Measurements from ENCODE around the gene RRP15. TPM values are rescaled to one million over a fixed set of nuclear protein-coding genes. Genes with fewer than 3 reads are reported as not detected.

Gene RRP15
- total and polyA plus RNA-seq, 9 of the 15 experiments (the other 6 are each of a cell fraction or from before 2014, with no cell fraction given), result 9.5 to 58.1 (median 29.3) TPM

DNA sequence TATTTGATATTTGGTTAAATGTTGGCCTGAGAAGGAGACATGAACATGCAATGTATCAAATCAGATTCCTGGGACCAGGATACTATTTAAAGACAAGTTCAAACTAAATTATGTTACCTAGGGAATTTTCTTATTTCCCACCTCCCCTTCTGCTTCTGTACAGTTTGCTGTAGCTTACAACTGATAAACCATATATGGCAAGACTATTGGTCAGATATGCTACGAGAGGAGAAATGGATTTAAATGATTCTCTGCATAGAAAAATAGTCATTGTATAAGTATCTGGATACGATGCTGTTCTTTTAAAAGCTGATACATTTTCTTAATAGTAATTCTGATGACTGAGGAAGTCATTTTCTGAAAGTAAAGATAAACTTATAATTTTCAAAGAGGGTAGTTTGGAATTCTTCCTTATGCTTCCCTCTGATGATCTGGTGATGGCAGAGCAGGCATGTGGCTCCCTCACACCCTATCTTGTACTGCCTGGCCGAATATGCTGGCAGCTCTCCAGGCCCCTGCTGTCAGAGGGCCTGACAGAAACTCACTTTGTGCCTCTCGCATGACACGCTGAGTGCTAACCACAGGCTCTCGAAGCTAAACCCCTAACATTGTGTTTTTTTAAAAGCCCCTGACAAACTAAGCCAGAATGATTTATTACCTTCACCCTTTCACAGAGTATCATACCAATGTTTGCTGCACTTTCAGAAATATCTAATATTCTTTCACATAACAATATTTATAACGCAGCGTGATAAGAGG, 19.4 kb downstream of the RRP15 start (continued):
- TF ChIP-seq, protein P1, sequence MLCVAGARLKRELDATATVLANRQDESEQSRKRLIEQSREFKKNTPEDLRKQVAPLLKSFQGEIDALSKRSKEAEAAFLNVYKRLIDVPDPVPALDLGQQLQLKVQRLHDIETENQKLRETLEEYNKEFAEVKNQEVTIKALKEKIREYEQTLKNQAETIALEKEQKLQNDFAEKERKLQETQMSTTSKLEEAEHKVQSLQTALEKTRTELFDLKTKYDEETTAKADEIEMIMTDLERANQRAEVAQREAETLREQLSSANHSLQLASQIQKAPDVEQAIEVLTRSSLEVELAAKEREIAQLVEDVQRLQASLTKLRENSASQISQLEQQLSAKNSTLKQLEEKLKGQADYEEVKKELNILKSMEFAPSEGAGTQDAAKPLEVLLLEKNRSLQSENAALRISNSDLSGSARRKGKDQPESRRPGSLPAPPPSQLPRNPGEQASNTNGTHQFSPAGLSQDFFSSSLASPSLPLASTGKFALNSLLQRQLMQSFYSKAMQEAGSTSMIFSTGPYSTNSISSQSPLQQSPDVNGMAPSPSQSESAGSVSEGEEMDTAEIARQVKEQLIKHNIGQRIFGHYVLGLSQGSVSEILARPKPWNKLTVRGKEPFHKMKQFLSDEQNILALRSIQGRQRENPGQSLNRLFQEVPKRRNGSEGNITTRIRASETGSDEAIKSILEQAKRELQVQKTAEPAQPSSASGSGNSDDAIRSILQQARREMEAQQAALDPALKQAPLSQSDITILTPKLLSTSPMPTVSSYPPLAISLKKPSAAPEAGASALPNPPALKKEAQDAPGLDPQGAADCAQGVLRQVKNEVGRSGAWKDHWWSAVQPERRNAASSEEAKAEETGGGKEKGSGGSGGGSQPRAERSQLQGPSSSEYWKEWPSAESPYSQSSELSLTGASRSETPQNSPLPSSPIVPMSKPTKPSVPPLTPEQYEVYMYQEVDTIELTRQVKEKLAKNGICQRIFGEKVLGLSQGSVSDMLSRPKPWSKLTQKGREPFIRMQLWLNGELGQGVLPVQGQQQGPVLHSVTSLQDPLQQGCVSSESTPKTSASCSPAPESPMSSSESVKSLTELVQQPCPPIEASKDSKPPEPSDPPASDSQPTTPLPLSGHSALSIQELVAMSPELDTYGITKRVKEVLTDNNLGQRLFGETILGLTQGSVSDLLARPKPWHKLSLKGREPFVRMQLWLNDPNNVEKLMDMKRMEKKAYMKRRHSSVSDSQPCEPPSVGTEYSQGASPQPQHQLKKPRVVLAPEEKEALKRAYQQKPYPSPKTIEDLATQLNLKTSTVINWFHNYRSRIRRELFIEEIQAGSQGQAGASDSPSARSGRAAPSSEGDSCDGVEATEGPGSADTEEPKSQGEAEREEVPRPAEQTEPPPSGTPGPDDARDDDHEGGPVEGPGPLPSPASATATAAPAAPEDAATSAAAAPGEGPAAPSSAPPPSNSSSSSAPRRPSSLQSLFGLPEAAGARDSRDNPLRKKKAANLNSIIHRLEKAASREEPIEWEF (CRISPR knock-in tag; IDR thresholded peaks at IDR 0.05), result no peak
- TF ChIP-seq ZZZ3 (IDR thresholded peaks at IDR 0.05) (no peak), DIDO1 (tag; IDR thresholded peaks at IDR 0.05; ENCODE audit: low read depth) (no peak), TAF9B (IDR thresholded peaks at IDR 0.05; ENCODE audit: partially characterized antibody) (no peak)
- TF ChIP-seq, protein P2, sequence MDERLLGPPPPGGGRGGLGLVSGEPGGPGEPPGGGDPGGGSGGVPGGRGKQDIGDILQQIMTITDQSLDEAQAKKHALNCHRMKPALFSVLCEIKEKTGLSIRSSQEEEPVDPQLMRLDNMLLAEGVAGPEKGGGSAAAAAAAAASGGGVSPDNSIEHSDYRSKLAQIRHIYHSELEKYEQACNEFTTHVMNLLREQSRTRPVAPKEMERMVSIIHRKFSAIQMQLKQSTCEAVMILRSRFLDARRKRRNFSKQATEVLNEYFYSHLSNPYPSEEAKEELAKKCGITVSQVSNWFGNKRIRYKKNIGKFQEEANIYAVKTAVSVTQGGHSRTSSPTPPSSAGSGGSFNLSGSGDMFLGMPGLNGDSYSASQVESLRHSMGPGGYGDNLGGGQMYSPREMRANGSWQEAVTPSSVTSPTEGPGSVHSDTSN (CRISPR knock-in tag; IDR thresholded peaks at IDR 0.05; ENCODE audit: low read depth), result no peak; the same call in 1 of the 2 replicates
- TF ChIP-seq, protein P2 (tag; conservative IDR thresholded peaks at IDR 0.05; ENCODE audit: low read depth), result peak; percentile 96
- TF ChIP-seq, protein P3, sequence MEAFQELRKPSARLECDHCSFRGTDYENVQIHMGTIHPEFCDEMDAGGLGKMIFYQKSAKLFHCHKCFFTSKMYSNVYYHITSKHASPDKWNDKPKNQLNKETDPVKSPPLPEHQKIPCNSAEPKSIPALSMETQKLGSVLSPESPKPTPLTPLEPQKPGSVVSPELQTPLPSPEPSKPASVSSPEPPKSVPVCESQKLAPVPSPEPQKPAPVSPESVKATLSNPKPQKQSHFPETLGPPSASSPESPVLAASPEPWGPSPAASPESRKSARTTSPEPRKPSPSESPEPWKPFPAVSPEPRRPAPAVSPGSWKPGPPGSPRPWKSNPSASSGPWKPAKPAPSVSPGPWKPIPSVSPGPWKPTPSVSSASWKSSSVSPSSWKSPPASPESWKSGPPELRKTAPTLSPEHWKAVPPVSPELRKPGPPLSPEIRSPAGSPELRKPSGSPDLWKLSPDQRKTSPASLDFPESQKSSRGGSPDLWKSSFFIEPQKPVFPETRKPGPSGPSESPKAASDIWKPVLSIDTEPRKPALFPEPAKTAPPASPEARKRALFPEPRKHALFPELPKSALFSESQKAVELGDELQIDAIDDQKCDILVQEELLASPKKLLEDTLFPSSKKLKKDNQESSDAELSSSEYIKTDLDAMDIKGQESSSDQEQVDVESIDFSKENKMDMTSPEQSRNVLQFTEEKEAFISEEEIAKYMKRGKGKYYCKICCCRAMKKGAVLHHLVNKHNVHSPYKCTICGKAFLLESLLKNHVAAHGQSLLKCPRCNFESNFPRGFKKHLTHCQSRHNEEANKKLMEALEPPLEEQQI (IDR thresholded peaks at IDR 0.05), result 0 out of 2 replicates have a peak, but pooled peaks have one; percentile 44

Data from K562 (cell line).